Effector memory CD8-positive, alpha-beta T cell (primary cell): ENCODE data around the gene COL18A1.

ENCODE experiments used
- ATAC-seq: fragments of 150-1000 bp; cut with Tn5 transposase; replicated peaks from 2 replicates; pipeline ENCODE4 v1.10.0; 2021; ENCODE audit warnings: mild to moderate bottlenecking, moderate library complexity
- DNase-seq, 3 experiments: peaks; one replicate each; pipeline ENCODE4 v3.0.0; 2021
- H3K27ac Mint-ChIP-seq, 2 donors: one replicate each; pipeline ENCODE4 v1.8.0; 2022; ENCODE audit warnings: mild to moderate bottlenecking in 2 of 2, mixed read lengths in 2 of 2, moderate library complexity in 2 of 2
- H3K27me3 Mint-ChIP-seq, 2 donors: one replicate each; pipeline ENCODE4 v1.8.0; 2022; ENCODE audit warnings: mixed read lengths in 2 of 2
- H3K36me3 Mint-ChIP-seq: one replicate; pipeline ENCODE4 v1.8.0; 2022; ENCODE audit warnings: mild to moderate bottlenecking, moderate library complexity, mixed read lengths; ENCODE audit not compliant: insufficient read depth
- H3K4me1 Mint-ChIP-seq, 2 donors: one replicate each; pipeline ENCODE4 v1.8.0; 2022; ENCODE audit warnings: low read depth in 2 of 2, mixed read lengths in 2 of 2
- H3K4me3 Mint-ChIP-seq, 2 donors: one replicate each; pipeline ENCODE4 v1.8.0; 2022; ENCODE audit warnings: mild to moderate bottlenecking in 2 of 2, mixed read lengths in 2 of 2, moderate library complexity in 2 of 2
- H3K9me3 Mint-ChIP-seq, 2 donors: one replicate each; pipeline ENCODE4 v1.8.0; 2022; ENCODE audit warnings: mixed read lengths in 2 of 2

COL18A1 gene

GRCh38 chr21:45482899-45483821 lies 78.2 kb downstream of the COL18A1 start:
- peak; percentile 35 for ATAC-seq
- Mint-ChIP-seq H3K27me3 (no peaks in the 10 kb centered on the region), H3K9me3 (no peaks in the 10 kb centered on the region), H3K4me1 (peaks cover 10 to 26% of the 10 kb centered on the region in 2 donors), H3K4me3 (peak overlapping the region; percentile 59 to 60), H3K36me3 (peaks cover 3% of the 10 kb centered on the region), H3K27ac (peak overlapping the region; percentile 67 to 85)
- DNase-seq: no peak

- DNase-seq (no peak), ATAC-seq (no peak)
- no peaks in the 10 kb centered on the region for H3K27me3 Mint-ChIP-seq
- H3K9me3 Mint-ChIP-seq: no peaks in the 10 kb centered on the region
- peak overlapping the region in 1 of 2 donors; percentile 15 for H3K4me3 Mint-ChIP-seq
- no peak overlapping the region for H3K27ac Mint-ChIP-seq
- H3K4me1 Mint-ChIP-seq: peaks cover 3 to 17% of the 10 kb centered on the region in 2 donors
- H3K36me3 Mint-ChIP-seq: no peaks in the 10 kb centered on the region
Observed at GRCh38 chr21:45484318-45484717, 79.4 kb downstream of the COL18A1 start.

- H3K27ac Mint-ChIP-seq: peak overlapping the region in 1 of 2 donors; percentile 21
- H3K9me3 Mint-ChIP-seq: no peaks in the 10 kb centered on the region
- no peaks in the 10 kb centered on the region for H3K27me3 Mint-ChIP-seq
- ATAC-seq (no peak), DNase-seq (no peak)
- no peak overlapping the region for H3K4me3 Mint-ChIP-seq
- H3K36me3 Mint-ChIP-seq: no peaks in the 10 kb centered on the region
- H3K4me1 Mint-ChIP-seq: peaks cover 0 to 14% of the 10 kb centered on the region in 2 donors
Observed at GRCh38 chr21:45485686-45486442, 80.9 kb downstream of the COL18A1 start.

- DNase-seq (no peak), ATAC-seq (no peak)
- Mint-ChIP-seq H3K9me3 (no peaks in the 10 kb centered on the region), H3K27ac (peak overlapping the region in 1 of 2 donors; percentile 21), H3K27me3 (peaks cover 0 to 1% of the 10 kb centered on the region in 2 donors), H3K4me3 (no peak overlapping the region), H3K36me3 (no peaks in the 10 kb centered on the region), H3K4me1 (peaks cover 0 to 14% of the 10 kb centered on the region in 2 donors)
Observed at GRCh38 chr21:45486443-45487160, 81.6 kb downstream of the COL18A1 start.

- Mint-ChIP-seq H3K9me3 (no peaks in the 10 kb centered on the region), H3K4me1 (peaks cover 0 to 14% of the 10 kb centered on the region in 2 donors), H3K27ac (no peak overlapping the region), H3K27me3 (peaks cover 0 to 8% of the 10 kb centered on the region in 2 donors), H3K36me3 (no peaks in the 10 kb centered on the region), H3K4me3 (no peak overlapping the region)
- no peak for ATAC-seq
- no peak for DNase-seq
Observed at GRCh38 chr21:45487161-45487806, 82.3 kb downstream of the COL18A1 start.

GRCh38 chr21:45487891-45488600 lies 83.1 kb downstream of the COL18A1 start:
- H3K4me1 Mint-ChIP-seq: peaks cover 0 to 11% of the 10 kb centered on the region in 2 donors
- H3K36me3 Mint-ChIP-seq: no peaks in the 10 kb centered on the region
- DNase-seq (no peak), ATAC-seq (no peak)
- no peak overlapping the region for H3K4me3 Mint-ChIP-seq
- no peaks in the 10 kb centered on the region for H3K9me3 Mint-ChIP-seq
- no peak overlapping the region for H3K27ac Mint-ChIP-seq
- peaks cover 0 to 10% of the 10 kb centered on the region in 2 donors for H3K27me3 Mint-ChIP-seq

GRCh38 chr21:45488931-45489721 lies 84.2 kb downstream of the COL18A1 start:
- Mint-ChIP-seq H3K27ac (no peak overlapping the region), H3K27me3 (peaks cover 0 to 10% of the 10 kb centered on the region in 2 donors), H3K9me3 (no peaks in the 10 kb centered on the region), H3K4me1 (peaks cover 0 to 4% of the 10 kb centered on the region in 2 donors), H3K4me3 (no peak overlapping the region), H3K36me3 (no peaks in the 10 kb centered on the region)
- DNase-seq (no peak), ATAC-seq (no peak)

- no peak overlapping the region for H3K27ac Mint-ChIP-seq
- DNase-seq: no peak
- no peaks in the 10 kb centered on the region for H3K9me3 Mint-ChIP-seq
- no peaks in the 10 kb centered on the region for H3K4me1 Mint-ChIP-seq
- H3K4me3 Mint-ChIP-seq: no peak overlapping the region
- no peaks in the 10 kb centered on the region for H3K36me3 Mint-ChIP-seq
- H3K27me3 Mint-ChIP-seq: peaks cover 0 to 10% of the 10 kb centered on the region in 2 donors
- no peak for ATAC-seq
Observed at GRCh38 chr21:45489722-45489982, 84.7 kb downstream of the COL18A1 start.

GRCh38 chr21:45490049-45490731 lies 85.2 kb downstream of the COL18A1 start:
- H3K4me1 Mint-ChIP-seq: no peaks in the 10 kb centered on the region
- peaks cover 0 to 10% of the 10 kb centered on the region in 2 donors for H3K27me3 Mint-ChIP-seq
- no peaks in the 10 kb centered on the region for H3K9me3 Mint-ChIP-seq
- H3K4me3 Mint-ChIP-seq: no peak overlapping the region
- DNase-seq (no peak), ATAC-seq (no peak)
- H3K27ac Mint-ChIP-seq: no peak overlapping the region
- H3K36me3 Mint-ChIP-seq: no peaks in the 10 kb centered on the region

- Mint-ChIP-seq H3K4me3 (no peak overlapping the region), H3K4me1 (no peaks in the 10 kb centered on the region), H3K36me3 (peaks cover 2% of the 10 kb centered on the region), H3K9me3 (no peaks in the 10 kb centered on the region), H3K27me3 (peaks cover 0 to 10% of the 10 kb centered on the region in 2 donors), H3K27ac (no peak overlapping the region)
- DNase-seq (no peak), ATAC-seq (no peak)
Observed at GRCh38 chr21:45491056-45491455, 86.1 kb downstream of the COL18A1 start.

- no peak for DNase-seq
- Mint-ChIP-seq H3K4me1 (no peaks in the 10 kb centered on the region), H3K4me3 (no peak overlapping the region), H3K9me3 (no peaks in the 10 kb centered on the region), H3K27ac (no peak overlapping the region), H3K36me3 (peaks cover 3% of the 10 kb centered on the region), H3K27me3 (peaks cover 0 to 10% of the 10 kb centered on the region in 2 donors)
- no peak for ATAC-seq
Observed at GRCh38 chr21:45491623-45492022, 86.7 kb downstream of the COL18A1 start.
